Mucosa of stomach (tissue), 1 donor: ENCODE results near the gene ADGRG3.

Source experiments
- H3K27me3 ChIP-seq: one replicate; pipeline ENCODE4 v1.7.0; 2013; ENCODE audit warnings: mild to moderate bottlenecking, low read length; ENCODE audit not compliant: control insufficient read depth, insufficient read depth
- H3K36me3 ChIP-seq: one replicate; pipeline ENCODE4 v1.7.0; 2013; ENCODE audit warnings: low read length; ENCODE audit not compliant: control insufficient read depth, insufficient read depth
- H3K4me1 ChIP-seq: one replicate; pipeline ENCODE4 v1.7.0; 2013; ENCODE audit warnings: mild to moderate bottlenecking, low read length; ENCODE audit not compliant: control insufficient read depth, insufficient read depth
- H3K4me3 ChIP-seq: one replicate; pipeline ENCODE4 v1.7.0; 2013; ENCODE audit warnings: low read length
- H3K9ac ChIP-seq: one replicate; pipeline ENCODE4 v1.7.0; 2013; ENCODE audit warnings: mild to moderate bottlenecking, low read length, moderate library complexity
- H3K9me3 ChIP-seq: one replicate; pipeline ENCODE4 v1.7.0; 2013; ENCODE audit warnings: mild to moderate bottlenecking, low read length, moderate library complexity; ENCODE audit not compliant: control insufficient read depth
- donor health status: Pancreatic carcinoma.

Gene ADGRG3

DNA sequence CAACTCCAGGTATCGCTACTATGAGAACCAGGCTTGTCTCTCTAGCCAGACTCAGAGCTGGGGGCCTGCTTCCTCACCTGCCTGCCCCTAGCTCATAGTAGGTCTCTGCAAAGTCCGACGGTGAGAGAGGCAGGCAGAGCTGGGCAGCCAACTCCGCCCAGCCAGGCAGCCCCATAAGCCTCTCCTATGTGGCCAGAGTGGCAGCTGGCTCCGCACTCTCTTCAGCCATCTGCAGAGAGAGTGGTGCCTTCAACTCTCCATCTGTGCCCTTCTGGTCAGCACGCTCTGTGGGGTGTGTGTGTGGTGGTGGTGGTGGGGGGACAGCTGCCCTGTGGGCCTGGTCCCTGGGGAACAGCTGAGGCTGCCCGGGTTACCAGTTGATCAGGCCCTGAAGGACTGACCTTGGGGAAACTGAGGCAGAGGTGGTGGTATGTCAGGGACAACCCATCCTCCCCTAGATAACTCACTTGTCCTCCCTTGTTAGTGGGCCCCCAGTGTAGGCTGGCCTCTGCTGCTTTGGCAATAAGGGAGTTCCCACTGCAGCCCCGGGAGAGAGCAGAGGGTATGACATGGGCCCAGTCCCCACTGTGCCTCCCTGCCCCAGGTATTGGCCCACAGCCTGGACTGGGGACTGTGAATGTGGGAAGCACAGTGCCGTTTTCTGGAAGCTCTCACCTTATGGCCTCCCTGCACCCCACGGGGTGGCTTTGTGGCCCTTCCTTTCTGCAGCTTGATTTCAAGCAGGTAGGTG is 41.5 kb upstream of the ADGRG3 start:
- H3K4me3 ChIP-seq: no peak overlapping the region
- H3K9me3 ChIP-seq: no peaks in the 10 kb centered on the region
- H3K9ac ChIP-seq: no peak overlapping the region
- H3K4me1 ChIP-seq: peaks cover 72% of the 10 kb centered on the region
- H3K27me3 ChIP-seq: peaks cover 10% of the 10 kb centered on the region
- H3K36me3 ChIP-seq: no peaks in the 10 kb centered on the region

DNA sequence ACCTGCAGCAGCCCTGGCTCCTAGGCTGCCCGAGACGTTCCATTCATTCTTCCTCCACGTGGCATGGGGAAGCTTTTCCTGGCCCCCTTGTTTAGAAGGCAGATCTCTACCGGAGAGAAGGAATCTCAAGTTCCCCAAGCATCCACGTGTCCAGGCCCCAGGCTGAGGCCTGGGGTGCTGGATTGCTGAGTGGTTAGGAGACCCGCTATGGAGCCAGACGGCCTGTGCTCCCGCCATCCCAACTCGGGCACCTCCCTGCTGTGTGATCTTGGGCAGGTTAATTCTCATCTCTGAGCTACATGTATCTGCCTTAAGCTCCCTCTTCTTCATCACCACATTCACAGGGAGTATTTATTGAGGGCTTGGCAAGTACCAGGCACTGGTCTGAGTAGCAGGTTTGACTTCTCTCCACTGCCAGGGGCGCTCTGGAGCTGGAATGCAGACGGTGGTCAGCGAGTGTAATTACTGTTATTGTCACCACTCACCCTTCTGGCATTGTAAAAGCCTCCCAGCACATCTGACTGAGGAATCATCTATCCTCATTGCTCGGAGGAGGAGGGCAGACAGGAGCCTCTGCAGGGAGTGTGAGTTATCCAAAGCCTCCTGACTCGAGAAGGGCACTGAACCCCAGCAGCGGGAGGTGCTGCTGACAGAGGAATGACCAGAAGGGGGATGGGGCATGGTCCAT is 40.8 kb upstream of the ADGRG3 start:
- no peak overlapping the region for H3K9ac ChIP-seq
- no peaks in the 10 kb centered on the region for H3K9me3 ChIP-seq
- H3K27me3 ChIP-seq: peaks cover 10% of the 10 kb centered on the region
- no peak overlapping the region for H3K4me3 ChIP-seq
- no peaks in the 10 kb centered on the region for H3K36me3 ChIP-seq
- peaks cover 72% of the 10 kb centered on the region for H3K4me1 ChIP-seq

DNA sequence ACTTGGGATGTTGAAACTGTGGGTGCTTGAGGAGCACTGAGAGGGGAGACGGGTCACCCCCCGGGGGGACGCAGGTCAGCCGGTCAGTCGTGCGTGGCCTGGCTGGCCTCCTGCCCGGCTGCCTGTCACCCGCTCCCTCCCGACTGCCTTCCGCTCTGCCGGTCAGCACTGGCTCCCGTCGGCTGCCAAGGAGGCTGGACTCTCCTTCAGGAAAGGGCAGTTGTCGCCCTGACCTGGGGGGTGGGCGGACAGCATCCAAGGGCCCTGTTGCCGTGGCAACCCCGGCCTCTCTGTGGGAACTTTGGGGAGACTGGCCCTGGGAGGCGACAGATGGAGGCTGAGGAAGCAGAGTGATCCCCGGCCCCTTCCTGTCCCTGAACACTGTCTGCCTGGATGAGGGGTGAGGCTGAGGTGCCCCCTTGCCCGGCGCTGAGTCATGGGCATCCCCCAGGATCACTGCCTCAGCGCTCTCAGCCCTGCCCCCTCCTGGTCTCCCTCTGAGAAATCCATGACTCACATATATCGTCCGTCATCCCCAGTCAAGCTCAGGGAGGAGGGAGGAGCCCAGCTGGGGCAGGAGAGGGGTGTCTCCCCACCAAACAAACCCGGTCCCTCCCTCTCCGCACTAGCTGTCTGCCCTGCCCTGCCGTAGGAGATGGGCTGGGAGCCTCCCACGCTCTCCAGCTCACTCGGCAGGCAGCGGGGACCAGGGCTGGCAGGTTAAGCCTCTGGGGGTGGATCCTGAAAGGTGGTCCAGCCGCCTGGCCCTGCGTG is 39.9 kb upstream of the ADGRG3 start, which contains the start of gene ADGRG1:
ADGRG1 (plus strand) TSS at position 623 of the 774 bp plus-strand sequence. CDS start 21,658 bp downstream, outside the sequence.
- H3K9ac ChIP-seq: peak within 1 kb of the TSS; percentile 56
- peaks cover 69% of the 10 kb centered on the region for H3K4me1 ChIP-seq
- no peak within 1 kb of the TSS for H3K4me3 ChIP-seq
- H3K27me3 ChIP-seq: peaks cover 10% of the 10 kb centered on the region
- H3K36me3 ChIP-seq: no peaks in the 10 kb centered on the region
- H3K9me3 ChIP-seq: no peaks in the 10 kb centered on the region

DNA sequence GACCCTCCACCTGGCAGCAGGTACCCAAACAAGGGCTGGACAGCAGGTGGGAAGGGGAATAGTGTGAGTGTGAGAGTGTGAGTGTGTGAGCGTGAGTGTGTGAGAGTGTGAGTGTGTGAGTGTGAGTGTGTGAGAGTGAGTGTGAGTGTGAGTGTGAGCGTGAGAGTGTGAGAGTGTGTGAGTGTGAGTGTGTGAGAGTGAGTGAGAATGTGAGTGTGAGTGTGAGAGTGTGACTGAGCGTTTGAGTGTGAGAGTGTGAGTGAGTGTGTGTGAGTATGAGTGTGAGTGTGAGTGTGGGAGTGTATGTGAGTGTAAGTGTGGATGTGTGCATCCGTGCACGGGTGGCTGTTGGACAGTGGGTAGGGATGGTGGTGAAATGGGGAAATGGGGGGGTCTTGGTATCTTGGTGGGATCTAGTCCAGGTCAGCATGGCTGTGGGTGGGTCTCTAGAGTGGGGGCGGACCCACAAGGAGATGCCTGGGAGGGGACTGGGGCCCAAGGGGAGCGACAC is 39.3 kb upstream of the ADGRG3 start:
- Histone ChIP-seq H3K4me1 (peaks cover 63% of the 10 kb centered on the region), H3K4me3 (no peak overlapping the region), H3K27me3 (peaks cover 10% of the 10 kb centered on the region), H3K9me3 (no peaks in the 10 kb centered on the region), H3K36me3 (no peaks in the 10 kb centered on the region), H3K9ac (peak overlapping the region; percentile 56)

DNA sequence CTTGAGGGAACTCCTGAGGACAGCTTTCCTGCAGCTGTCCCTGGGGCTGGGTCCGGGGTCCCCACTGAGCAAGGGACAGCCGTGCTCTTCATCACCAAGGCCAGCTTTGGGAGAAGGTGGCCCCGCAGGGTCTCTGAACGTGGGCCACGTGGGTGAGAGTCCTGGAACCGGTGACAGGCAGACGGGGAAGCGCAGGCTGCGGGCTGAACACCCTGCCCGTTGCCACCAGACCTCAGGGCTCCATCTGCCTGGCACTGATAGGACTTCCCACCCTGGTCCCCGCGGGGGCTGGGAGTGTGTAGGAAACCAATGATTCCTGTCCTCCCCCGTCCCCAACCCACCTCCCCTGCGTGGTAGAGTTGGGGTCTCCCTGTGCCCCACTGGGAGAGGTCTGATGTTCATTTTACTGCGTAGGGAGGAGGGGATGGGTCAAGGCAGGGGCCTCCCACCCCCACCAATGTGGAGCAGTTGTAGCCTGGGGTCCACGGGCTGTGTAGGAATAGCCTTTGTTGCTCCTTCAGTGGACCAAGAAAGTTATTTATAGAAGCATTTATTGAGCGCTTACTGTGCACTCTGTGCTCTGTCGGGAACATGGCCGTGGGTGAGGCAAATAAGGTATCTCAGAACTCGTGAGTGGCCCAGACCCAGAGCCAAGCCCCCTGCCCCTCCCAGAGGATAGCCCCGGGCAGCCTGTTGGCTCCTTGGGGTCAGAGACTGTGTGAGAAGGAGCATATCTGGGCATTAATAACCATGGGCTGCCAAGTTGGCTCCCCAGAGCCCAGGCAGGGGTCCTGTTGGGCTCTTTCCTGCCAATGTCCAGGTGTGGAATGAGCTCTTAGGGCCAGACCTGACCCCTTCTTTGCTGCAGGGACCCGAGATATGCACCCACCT is 38.3 kb upstream of the ADGRG3 start:
- no peak overlapping the region for H3K4me3 ChIP-seq
- no peaks in the 10 kb centered on the region for H3K9me3 ChIP-seq
- H3K27me3 ChIP-seq: peaks cover 10% of the 10 kb centered on the region
- no peaks in the 10 kb centered on the region for H3K36me3 ChIP-seq
- H3K9ac ChIP-seq: peak overlapping the region; percentile 12
- peaks cover 63% of the 10 kb centered on the region for H3K4me1 ChIP-seq

DNA sequence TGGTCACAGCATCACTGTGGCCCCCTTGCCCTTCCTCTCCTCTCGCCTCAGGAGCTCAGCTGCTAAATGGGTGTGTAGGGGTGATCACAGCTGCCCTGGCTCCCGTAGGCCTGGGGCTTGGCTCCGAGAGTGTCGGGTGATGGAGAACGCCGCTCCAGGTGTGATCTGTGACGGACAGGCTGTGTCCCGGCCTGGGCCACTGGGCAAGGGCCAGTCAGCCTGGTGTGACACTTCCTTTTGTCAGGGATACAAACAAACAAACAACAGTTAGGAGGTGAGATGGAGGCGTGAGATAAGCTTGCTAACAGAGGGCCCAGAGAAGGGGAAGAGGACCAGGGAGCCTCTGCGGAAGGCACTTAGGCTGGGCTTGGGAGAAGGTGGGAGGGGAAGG is 37.7 kb upstream of the ADGRG3 start:
- H3K4me3 ChIP-seq: no peak overlapping the region
- H3K9ac ChIP-seq: no peak overlapping the region
- H3K4me1 ChIP-seq: peaks cover 65% of the 10 kb centered on the region
- H3K36me3 ChIP-seq: no peaks in the 10 kb centered on the region
- H3K27me3 ChIP-seq: peaks cover 10% of the 10 kb centered on the region
- H3K9me3 ChIP-seq: no peaks in the 10 kb centered on the region

DNA sequence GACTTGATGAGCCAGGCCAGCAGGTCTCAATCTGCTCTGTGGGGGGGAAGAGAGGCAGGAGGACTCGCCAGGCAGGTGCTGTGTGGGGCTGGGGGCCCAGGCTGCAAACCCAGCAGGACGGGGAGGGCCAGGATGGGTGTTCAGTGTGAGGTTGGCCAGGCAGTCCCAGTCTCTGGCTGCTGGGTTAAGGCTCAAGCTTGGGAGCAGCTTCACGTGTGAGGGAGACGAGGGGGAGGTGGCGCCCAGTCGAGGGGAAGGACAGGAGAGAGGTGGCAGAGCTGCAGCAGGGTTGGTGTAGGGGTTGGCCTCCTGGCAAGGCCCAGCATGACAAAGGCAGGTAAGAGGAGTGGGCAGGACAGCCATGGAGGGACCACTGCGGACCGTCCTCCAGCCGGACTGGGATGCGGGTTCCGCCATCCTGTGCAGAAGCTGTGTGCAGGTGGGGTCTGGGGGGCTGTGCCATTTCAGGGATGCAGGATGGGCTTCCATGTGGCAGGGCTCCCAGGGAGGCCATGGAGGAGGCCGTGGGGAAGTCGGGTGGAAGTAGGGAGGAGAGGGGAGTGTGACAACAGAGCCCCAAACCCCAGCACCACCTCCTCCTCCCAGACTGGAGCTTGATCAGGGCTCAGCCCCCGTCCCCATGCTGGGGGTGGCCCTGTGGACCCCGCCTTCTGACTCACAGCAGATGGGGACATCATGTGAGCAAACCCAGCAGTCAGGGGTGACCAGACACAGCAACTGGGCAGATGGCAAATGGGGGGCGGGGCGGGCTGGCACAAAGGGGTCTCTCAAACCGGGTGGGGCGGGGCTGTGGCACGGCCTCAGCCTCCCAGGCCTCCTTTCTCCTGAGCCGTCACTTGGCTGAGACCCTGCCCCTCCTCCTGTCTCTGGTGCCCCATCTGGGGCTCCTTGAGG is 36.9 kb upstream of the ADGRG3 start:
- H3K9ac ChIP-seq: no peak overlapping the region
- no peaks in the 10 kb centered on the region for H3K36me3 ChIP-seq
- peaks cover 10% of the 10 kb centered on the region for H3K27me3 ChIP-seq
- H3K4me1 ChIP-seq: peaks cover 73% of the 10 kb centered on the region
- no peak overlapping the region for H3K4me3 ChIP-seq
- H3K9me3 ChIP-seq: no peaks in the 10 kb centered on the region

DNA sequence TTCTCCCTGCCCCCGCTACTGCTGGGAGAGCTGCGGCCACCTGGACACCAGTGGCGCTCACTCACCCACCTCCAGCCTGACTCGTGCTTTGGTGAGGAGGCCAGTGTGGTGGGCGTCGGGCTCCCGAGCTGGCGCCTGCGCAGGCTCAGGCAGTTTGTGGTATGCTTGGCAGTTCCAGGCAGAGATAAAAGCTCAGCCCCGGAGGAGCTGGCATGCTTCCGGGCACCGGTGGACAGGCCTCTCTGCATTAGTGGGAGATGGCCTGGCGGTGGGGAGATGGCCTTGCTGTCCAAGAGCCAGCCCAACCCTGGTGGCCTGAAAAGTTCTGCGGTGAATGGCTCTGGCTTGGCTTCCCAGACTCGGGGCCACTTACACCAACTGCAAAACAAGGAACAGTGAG is 35.5 kb upstream of the ADGRG3 start:
- Histone ChIP-seq H3K27me3 (peaks cover 10% of the 10 kb centered on the region), H3K4me3 (no peak overlapping the region), H3K4me1 (peaks cover 80% of the 10 kb centered on the region), H3K9ac (no peak overlapping the region), H3K36me3 (no peaks in the 10 kb centered on the region), H3K9me3 (no peaks in the 10 kb centered on the region)

DNA sequence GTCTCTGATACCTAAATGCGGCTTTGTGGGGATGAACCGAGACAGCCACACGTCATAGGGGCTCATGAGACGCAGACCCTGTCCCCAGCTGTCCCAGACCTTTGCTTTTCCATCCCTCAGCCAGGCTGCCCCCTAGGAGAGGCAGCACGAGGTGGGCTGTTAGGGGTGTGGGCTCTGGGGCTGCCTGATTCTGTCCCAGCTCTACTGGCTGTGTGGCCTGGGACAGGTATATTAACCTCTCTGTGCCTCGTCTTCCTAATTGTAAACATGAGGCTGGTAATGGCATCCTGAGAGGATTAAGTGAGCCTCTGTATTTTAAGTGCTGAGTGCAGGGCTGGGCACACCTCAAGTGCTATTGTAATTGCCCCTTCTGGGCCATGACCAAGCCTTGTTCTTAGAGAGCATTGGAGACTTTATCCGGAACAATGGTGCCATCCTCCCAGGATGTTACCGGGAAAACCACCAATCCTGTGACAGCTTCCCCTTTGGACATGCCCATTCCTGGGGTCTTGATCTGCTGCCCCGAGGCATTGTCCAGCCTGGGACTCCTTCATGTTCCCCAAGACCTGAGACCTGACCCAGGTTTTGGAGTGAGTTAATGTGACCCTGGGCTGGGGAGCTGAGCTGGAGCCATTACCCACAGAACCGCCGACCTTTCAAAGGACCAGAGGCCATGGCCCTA is 34.6 kb upstream of the ADGRG3 start:
- Histone ChIP-seq H3K4me3 (no peak overlapping the region), H3K9ac (no peak overlapping the region), H3K36me3 (no peaks in the 10 kb centered on the region), H3K4me1 (peaks cover 80% of the 10 kb centered on the region), H3K27me3 (peaks cover 10% of the 10 kb centered on the region), H3K9me3 (no peaks in the 10 kb centered on the region)

DNA sequence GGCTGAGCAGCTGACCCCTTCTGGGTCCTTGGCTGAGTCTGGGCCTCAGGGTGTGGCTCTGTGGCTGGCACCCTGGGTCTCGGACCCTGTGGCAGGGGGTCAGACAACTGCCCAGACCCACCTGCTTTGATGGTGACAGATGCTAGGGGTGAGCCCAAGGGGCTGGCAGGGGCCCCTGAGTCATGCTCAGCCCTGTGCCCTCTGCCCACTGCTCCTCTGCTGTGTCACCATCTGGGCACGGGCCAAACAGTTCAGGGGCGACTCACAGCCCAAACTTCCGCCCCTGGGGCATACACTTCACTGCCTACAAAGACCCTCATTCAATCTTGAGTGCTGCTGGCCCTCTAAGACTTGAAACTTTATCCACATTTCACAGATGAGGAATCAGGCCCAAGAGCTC is 33.9 kb upstream of the ADGRG3 start:
- Histone ChIP-seq H3K27me3 (peaks cover 9% of the 10 kb centered on the region), H3K4me3 (no peak overlapping the region), H3K9me3 (no peaks in the 10 kb centered on the region), H3K4me1 (peaks cover 80% of the 10 kb centered on the region), H3K9ac (no peak overlapping the region), H3K36me3 (no peaks in the 10 kb centered on the region)
